HCT116 (cell line): ENCODE results near the gene MTHFR. TPM values are rescaled to one million over a fixed set of nuclear protein-coding genes. Genes with fewer than 3 reads are reported as not detected.

ENCODE experiments used
- ATAC-seq: fragments of 200-7000 bp; cut with Tn5 transposase; 2 replicates; pipeline ENCODE4 v1.9.1; 2020; ENCODE audit warnings: mild to moderate bottlenecking, moderate library complexity
- BruUV-seq: library from RNA; stranded (reverse); fragments of 400-500 nt; replicated peaks from 2 replicates; lab custom pipeline; 2021; lab: Mats Ljungman, UMichigan
- CTCF ChIA-PET: fragments of 300-600 bp; sonication (Branson Sonifier 250); formaldehyde crosslinking; loops from one replicate; lab custom pipeline; 2021; ENCODE audit warnings: antibody characterized with exemption; lab: Charles Lee
- POLR2A ChIA-PET: fragments of 300-600, 350-600 bp; sonication (Branson Sonifier 250); formaldehyde crosslinking; loops from one replicate; lab custom pipeline; 2021; ENCODE audit warnings: antibody characterized with exemption; lab: Charles Lee
- RAD21 ChIA-PET, 2 experiments: fragments of 300-600 bp; sonication (Branson Sonifier 250); formaldehyde crosslinking; loops; one replicate each; lab custom pipeline; 2023; ENCODE audit warnings: low total read pairs in 2 of 2; ENCODE audit not compliant: uncharacterized antibody in 2 of 2, unreplicated experiment in 2 of 2, low non-redundant PET in 1 of 2; lab: Charles Lee
- DNase-seq: peaks from one replicate; pipeline ENCODE4 v3.0.0-alpha.2; 2010; ENCODE audit warnings: low read depth, low spot score
- H2AFZ ChIP-seq: fragments of 200-600 bp; shearing (Covaris generic), sonication (generic); 2 replicates; pipeline ENCODE4 v1.6.1; 2017; ENCODE audit warnings: low read depth, mixed run types, mixed read lengths, antibody characterized with exemption, low read length; ENCODE audit not compliant: poor library complexity, severe bottlenecking
- H3K27ac ChIP-seq: 2 replicates; pipeline ENCODE4 v1.5.1; 2012; ENCODE audit warnings: low read depth, low read length
- H3K27me3 ChIP-seq: fragments of 200-600 bp; sonication (generic); 2 replicates; pipeline ENCODE4 v1.6.1; 2016; ENCODE audit warnings: mixed run types, low read length, mixed read lengths; ENCODE audit not compliant: insufficient read depth
- H3K36me3 ChIP-seq, 2 experiments: fragments of 200-500 bp in 1 of 2; fragments of 200-600 bp in 1 of 2; sonication (Bioruptor generic) in 1 of 2; sonication (generic) in 1 of 2; 2 replicates each; pipeline versions ENCODE4 v1.5.1 to v1.6.1; 2014 to 2016; ENCODE audit warnings: low read length in 2 of 2, inconsistent platforms in 1 of 2, mixed read lengths in 1 of 2, mixed run types in 1 of 2; ENCODE audit not compliant: insufficient read depth in 2 of 2, control insufficient read depth in 1 of 2
- H3K4me1 ChIP-seq, 2 experiments: fragments of 200-600 bp in 1 of 2; sonication (generic) in 1 of 2; 2 replicates each; pipeline versions ENCODE4 v1.5.1 to v1.6.1; 2012 to 2017; ENCODE audit warnings: low read length in 2 of 2, inconsistent platforms in 1 of 2, mild to moderate bottlenecking in 1 of 2, mixed read lengths in 1 of 2, mixed run types in 1 of 2, moderate library complexity in 1 of 2; ENCODE audit not compliant: insufficient read depth in 2 of 2, control insufficient read depth in 1 of 2
- H3K4me2 ChIP-seq: fragments of 200-600 bp; sonication (generic); 2 replicates; pipeline ENCODE4 v1.6.1; 2017; ENCODE audit warnings: mixed run types, low read length, mixed read lengths
- H3K4me3 ChIP-seq, 2 experiments: fragments of 200-600 bp in 1 of 2; sonication (generic) in 1 of 2; replicated peaks in 1 of 2; 2 replicates each; pipeline ENCODE4 v1.5.1; 2011 to 2016; ENCODE audit warnings: low read length in 2 of 2, control low read depth in 1 of 2, low read depth in 1 of 2, mild to moderate bottlenecking in 1 of 2, mixed read lengths in 1 of 2, mixed run types in 1 of 2
- H3K79me2 ChIP-seq: fragments of 200-600 bp; sonication (generic); 2 replicates; pipeline ENCODE4 v1.6.1; 2017; ENCODE audit warnings: mild to moderate bottlenecking, mixed run types, low read length, moderate library complexity, mixed read lengths; ENCODE audit not compliant: insufficient read depth
- H3K9ac ChIP-seq: fragments of 200-600 bp; sonication (generic); 2 replicates; pipeline ENCODE4 v1.6.1; 2016; ENCODE audit warnings: low read length, mixed read lengths
- H3K9me2 ChIP-seq: fragments of 200-600 bp; sonication (generic), shearing (Covaris generic); 2 replicates; pipeline ENCODE4 v1.6.1; 2017; ENCODE audit warnings: mixed run types, mild to moderate bottlenecking, moderate library complexity; ENCODE audit not compliant: insufficient read depth
- H3K9me3 ChIP-seq, 2 experiments: fragments of 200-500 bp in 1 of 2; fragments of 200-600 bp in 1 of 2; sonication (Bioruptor generic) in 1 of 2; sonication (generic) in 1 of 2; 2 replicates each; pipeline ENCODE4 v1.6.1; 2014 to 2017; ENCODE audit warnings: low read length in 2 of 2, mixed read lengths in 2 of 2, inconsistent platforms in 1 of 2, low read depth in 1 of 2, mild to moderate bottlenecking in 1 of 2, mixed run types in 1 of 2, moderate library complexity in 1 of 2; ENCODE audit not compliant: control insufficient read depth in 1 of 2, insufficient read depth in 1 of 2
- H4K20me1 ChIP-seq: fragments of 200-600 bp; sonication (generic), shearing (Covaris generic); 2 replicates; pipeline ENCODE4 v1.6.1; 2017; ENCODE audit warnings: mixed run types, mild to moderate bottlenecking, moderate library complexity; ENCODE audit not compliant: insufficient read depth
- CBX3 ChIP-seq: IDR thresholded peaks from 2 replicates; pipeline ENCODE4 v1.6.1; 2012; ENCODE audit warnings: low read depth
- EGR1 ChIP-seq: IDR thresholded peaks from 2 replicates; pipeline ENCODE4 v1.6.1; 2012; ENCODE audit warnings: low read depth
- EZH2phosphoT487 ChIP-seq: fragments of 200-600 bp; IDR thresholded peaks from 2 replicates; pipeline ENCODE4 v1.6.1; 2018; ENCODE audit warnings: antibody characterized with exemption, borderline replicate concordance
- FOSL1 ChIP-seq: IDR thresholded peaks from 2 replicates; pipeline ENCODE4 v1.6.1; 2012; ENCODE audit warnings: low read depth
- JUND ChIP-seq: IDR thresholded peaks from 2 replicates; pipeline ENCODE4 v1.6.1; 2012
- MAX ChIP-seq: IDR thresholded peaks from 2 replicates; pipeline ENCODE4 v1.6.1; 2012
- POLR2AphosphoS5 ChIP-seq: IDR thresholded peaks from 2 replicates; pipeline ENCODE4 v1.6.1; 2011; ENCODE audit warnings: mild to moderate bottlenecking, low read depth, low read length, moderate library complexity
- REST ChIP-seq: IDR thresholded peaks from 2 replicates; pipeline ENCODE4 v1.6.1; 2012; ENCODE audit warnings: low read depth
- SIN3A ChIP-seq: IDR thresholded peaks from 2 replicates; pipeline ENCODE4 v1.6.1; 2012; ENCODE audit warnings: low read depth
- SP1 ChIP-seq: IDR thresholded peaks from 2 replicates; pipeline ENCODE4 v1.6.1; 2012; ENCODE audit warnings: low read depth
- SRF ChIP-seq: IDR thresholded peaks from 2 replicates; pipeline ENCODE4 v1.6.1; 2012; ENCODE audit warnings: low read depth
- TCF7L2 ChIP-seq: IDR thresholded peaks from 2 replicates; pipeline ENCODE4 v1.7.0; 2011; ENCODE audit warnings: borderline replicate concordance, inconsistent platforms; ENCODE audit not compliant: insufficient read depth, insufficient read length; ENCODE audit errors: extremely low read depth
- YY1 ChIP-seq: IDR thresholded peaks from 2 replicates; pipeline ENCODE4 v1.6.1; 2011; ENCODE audit warnings: low read length, low read depth, moderate library complexity, mild to moderate bottlenecking; ENCODE audit not compliant: insufficient replicate concordance; ENCODE audit errors: extremely low read depth
- ZFX ChIP-seq: fragments of 450-650 bp; IDR thresholded peaks from 2 replicates; pipeline ENCODE4 v1.6.1; 2017
- ZNF274 ChIP-seq: fragments of 200-500 bp; sonication (Bioruptor generic); IDR thresholded peaks from 2 replicates; pipeline ENCODE4 v1.6.1; 2014; ENCODE audit warnings: mild to moderate bottlenecking, low read depth, low read length, inconsistent platforms
- intact Hi-C: fragments of 100-400 bp; cut with micrococcal nuclease; formaldehyde crosslinking; loops from 2 replicates; pipeline ENCODE4 v1.10.0; 2022
- total RNA-seq: library from RNA; stranded (reverse); gene quantifications from one replicate; pipeline ENCODE4 v1.2.1, GENCODE V29; 2021; ENCODE audit not compliant: unreplicated experiment
- TF ChIP-seq, protein P1 (sequence below): IDR thresholded peaks from 2 replicates; pipeline ENCODE4 v1.6.1; 2011; ENCODE audit warnings: mild to moderate bottlenecking, low read length, moderate library complexity; ENCODE audit not compliant: insufficient replicate concordance; ENCODE audit errors: extremely low read depth
- TF ChIP-seq, protein P2 (sequence below): IDR thresholded peaks from 2 replicates; pipeline ENCODE4 v1.6.1; 2012

MTHFR gene
- total RNA-seq, 1 experiment from 2014 or later, result 20.9 TPM

DNA sequence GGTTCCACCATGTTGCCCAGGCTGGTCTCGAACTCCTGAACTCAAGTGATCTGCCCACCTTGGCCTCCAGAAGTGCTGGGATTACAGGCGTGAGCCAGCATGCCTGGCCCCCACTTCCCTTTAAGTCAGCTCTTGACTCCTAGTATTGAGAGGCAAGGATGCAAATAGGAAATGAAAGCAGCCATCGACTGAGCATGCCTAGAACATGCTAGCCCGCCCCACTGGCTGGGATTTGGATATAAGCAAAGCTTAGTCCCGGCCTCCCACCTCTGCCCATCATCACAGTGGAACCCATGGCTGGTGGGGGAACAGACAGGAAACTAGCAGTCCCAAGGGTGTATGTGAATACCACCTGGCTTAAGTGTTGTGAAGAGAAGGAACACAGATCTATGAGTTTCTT is 33.3 kb downstream of the MTHFR start:
- H3K9me3 ChIP-seq, result no peaks in the 10 kb centered on the region
- BruUV-seq, result no TSS peak
- no peaks in the 10 kb centered on the region for H4K20me1 ChIP-seq
- intact Hi-C loops, result no loop called here
- H3K4me3 ChIP-seq, result no peak overlapping the region
- DNase-seq, result no peak
- no peak overlapping the region for H2AFZ ChIP-seq
- H3K27me3 ChIP-seq, result no peaks in the 10 kb centered on the region
- H3K4me1 ChIP-seq, result peaks cover 0 to 4% of the 10 kb centered on the region in 2 experiments; a peak in 1 of 4 replicates
- no peak overlapping the region for H3K9ac ChIP-seq
- no peaks in the 10 kb centered on the region for H3K9me2 ChIP-seq
- POLR2A ChIA-PET, result no interaction called here
- H3K36me3 ChIP-seq, result no peaks in the 10 kb centered on the region
- no peak overlapping the region for H3K27ac ChIP-seq
- TF ChIP-seq POLR2AphosphoS5 (no peak), REST (no peak), MAX (no peak), FOSL1 (no peak), YY1 (no peak), CBX3 (no peak), TCF7L2 (no peak), EZH2phosphoT487 (no peak), SIN3A (no peak), ZFX (no peak), JUND (no peak), SRF (no peak), SP1 (no peak), ZNF274 (no peak), EGR1 (no peak)
- TF ChIP-seq, protein P1, sequence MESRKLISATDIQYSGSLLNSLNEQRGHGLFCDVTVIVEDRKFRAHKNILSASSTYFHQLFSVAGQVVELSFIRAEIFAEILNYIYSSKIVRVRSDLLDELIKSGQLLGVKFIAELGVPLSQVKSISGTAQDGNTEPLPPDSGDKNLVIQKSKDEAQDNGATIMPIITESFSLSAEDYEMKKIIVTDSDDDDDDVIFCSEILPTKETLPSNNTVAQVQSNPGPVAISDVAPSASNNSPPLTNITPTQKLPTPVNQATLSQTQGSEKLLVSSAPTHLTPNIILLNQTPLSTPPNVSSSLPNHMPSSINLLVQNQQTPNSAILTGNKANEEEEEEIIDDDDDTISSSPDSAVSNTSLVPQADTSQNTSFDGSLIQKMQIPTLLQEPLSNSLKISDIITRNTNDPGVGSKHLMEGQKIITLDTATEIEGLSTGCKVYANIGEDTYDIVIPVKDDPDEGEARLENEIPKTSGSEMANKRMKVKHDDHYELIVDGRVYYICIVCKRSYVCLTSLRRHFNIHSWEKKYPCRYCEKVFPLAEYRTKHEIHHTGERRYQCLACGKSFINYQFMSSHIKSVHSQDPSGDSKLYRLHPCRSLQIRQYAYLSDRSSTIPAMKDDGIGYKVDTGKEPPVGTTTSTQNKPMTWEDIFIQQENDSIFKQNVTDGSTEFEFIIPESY, result no peak
- TF ChIP-seq, protein P2, sequence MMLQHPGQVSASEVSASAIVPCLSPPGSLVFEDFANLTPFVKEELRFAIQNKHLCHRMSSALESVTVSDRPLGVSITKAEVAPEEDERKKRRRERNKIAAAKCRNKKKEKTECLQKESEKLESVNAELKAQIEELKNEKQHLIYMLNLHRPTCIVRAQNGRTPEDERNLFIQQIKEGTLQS, result no peak
- RAD21 ChIA-PET, result no interaction called here
- no peaks in the 10 kb centered on the region for H3K79me2 ChIP-seq
- peak; percentile 39; the same call in 1 of the 2 replicates for ATAC-seq
- CTCF ChIA-PET, result no interaction called here
- no peak overlapping the region for H3K4me2 ChIP-seq
